ENCODE data around the gene THSD7A. TPM values are rescaled to one million over a fixed set of nuclear protein-coding genes. Genes with fewer than 3 reads are reported as not detected.

THSD7A gene
- total and polyA plus RNA-seq, 2 of the 13 experiments (the other 11 are each of a cell fraction or from before 2014, with no cell fraction given) = 0.01 to 0.07 TPM

GRCh38 chr7:11609096-11609670 lies 222.8 kb downstream of the THSD7A start (continued):
- TF ChIP-seq NFYB (CRISPR knock-in tag; IDR thresholded peaks at IDR 0.05) (no peak), ZNF589 (CRISPR knock-in tag; conservative IDR thresholded peaks at IDR 0.05) (no peak), ZBTB10 (CRISPR knock-in tag; IDR thresholded peaks at IDR 0.05; ENCODE audit: borderline replicate concordance) (no peak), ZNF569 (CRISPR knock-in tag; IDR thresholded peaks at IDR 0.05; ENCODE audit: borderline replicate concordance) (no peak), ZNF225 (CRISPR knock-in tag; IDR thresholded peaks at IDR 0.05) (no peak)

GRCh38 chr7:11607686-11608085 lies 224.3 kb downstream of the THSD7A start:
- Histone ChIP-seq H3K36me3 (replicated peaks in 1 of 2; ENCODE audit: control insufficient read depth in 1 of 2, insufficient read depth in 2 of 2, low read length in 2 of 2) (no peaks in the 10 kb centered on the region), H3K4me2 (ENCODE audit: low read depth, low read length) (no peak overlapping the region), H3K27me3 (ENCODE audit: control insufficient read depth in 1 of 2, insufficient read depth in 2 of 2, low read length in 2 of 2) (no peaks in the 10 kb centered on the region), H3K4me3 (replicated peaks in 1 of 3; ENCODE audit: insufficient read depth in 1 of 3, low read depth in 2 of 3, low read length in 3 of 3) (no peak overlapping the region), H3K4me1 (ENCODE audit: insufficient read depth, low read length) (no peaks in the 10 kb centered on the region), H4K20me1 (ENCODE audit: insufficient read depth, low read length) (no peaks in the 10 kb centered on the region), H2AFZ (ENCODE audit: low read length) (no peak overlapping the region), H3K27ac (ENCODE audit: extremely low read length, insufficient read depth, low read length) (no peak overlapping the region), H3K9ac (ENCODE audit: insufficient read depth, low read depth, low read length) (no peak overlapping the region), H3K79me2 (ENCODE audit: insufficient read depth, low read length) (no peaks in the 10 kb centered on the region), H3K9me3 (ENCODE audit: low read length) (no peaks in the 10 kb centered on the region)
- no peak for TF ChIP-seq SOX13 (IDR thresholded peaks at IDR 0.05)
- no peak for TF ChIP-seq SOX13 (CRISPR knock-in tag; conservative IDR thresholded peaks at IDR 0.05 in 1 of 2, IDR thresholded peaks at IDR 0.05 in 1 of 2)
- no peak for TF ChIP-seq RFXAP (CRISPR knock-in tag; IDR thresholded peaks at IDR 0.05; ENCODE audit: borderline replicate concordance)
- TF ChIP-seq PCBP1 (IDR thresholded peaks at IDR 0.05; ENCODE audit: borderline replicate concordance, low read depth, low read length) = no peak
- TF ChIP-seq ADNP (CRISPR knock-in tag; IDR thresholded peaks at IDR 0.05) = no peak
- TF ChIP-seq ZNF687 (CRISPR knock-in tag; IDR thresholded peaks at IDR 0.05) = no peak
- BruUV-seq (replicated peaks) = no TSS peak
- FAIRE-seq (no peak), DNase-seq (ENCODE audit: low spot score) (no peak), ATAC-seq (no peak)
- ChIA-PET POLR2A (no interaction called here), CTCF (ENCODE audit: low intra/inter-chr PET ratio, low total read pairs) (no interaction called here)
- 0% methylated on average over 2 of the region's 2 CpGs for whole genome bisulfite sequencing (ENCODE audit: low lambda C conversion rate)
- intact Hi-C loops (cut with micrococcal nuclease; ENCODE audit: unreplicated experiment) = no loop called here
- in situ Hi-C loops (cut with HindIII; ENCODE audit: extremely low pct_ligation_motif_present, low pct_unique_long_range_greater_than_20kb) = no loop called here
